GM12878 (cell line): ENCODE measurements around the gene KLK12. TPM values are rescaled to one million over a fixed set of nuclear protein-coding genes. Genes with fewer than 3 reads are reported as not detected.

Source experiments
- ATAC-seq: fragments of 200-7000 bp; cut with Tn5 transposase; 3 replicates; pipeline ENCODE4 v1.9.1; 2020; ENCODE audit warnings: mild to moderate bottlenecking, moderate library complexity
- BruUV-seq: library from RNA; stranded (reverse); fragments of 400-500 nt; replicated peaks from 2 replicates; lab custom pipeline; 2021; lab: Mats Ljungman, UMichigan
- CTCF ChIA-PET: fragments of 300-600 bp; sonication (Branson Sonifier 250); formaldehyde crosslinking; extraction: SDS; loops from one replicate; lab custom pipeline; 2021; ENCODE audit warnings: inconsistent platforms; lab: Yijun Ruan, JAX
- POLR2A ChIA-PET: fragments of 350-600 bp; formaldehyde crosslinking; extraction: SDS; loops from one replicate; lab custom pipeline; 2021; ENCODE audit warnings: inconsistent platforms; lab: Charles Lee
- RAD21 ChIA-PET: fragments of 300-600 bp; sonication (Branson Sonifier 250); formaldehyde crosslinking; loops from one replicate; lab custom pipeline; 2023; ENCODE audit warnings: antibody characterized with exemption; ENCODE audit not compliant: unreplicated experiment; lab: Charles Lee
- SMC1A ChIA-PET: fragments of 300-600 bp; sonication (Branson Sonifier 250); formaldehyde crosslinking; loops from one replicate; lab custom pipeline; 2023; ENCODE audit not compliant: unreplicated experiment, uncharacterized antibody; lab: Charles Lee
- DNase-seq: peaks from one replicate; pipeline ENCODE4 v3.0.0-alpha.2; 2011; ENCODE audit warnings: low read depth, low spot score
- FAIRE-seq: peaks from 3 replicates; lab custom pipeline; 2011; peaks lifted over from hg19 to GRCh38; lab: Jason Lieb, UNC
- H2AFZ ChIP-seq: 2 replicates; pipeline ENCODE4 v1.6.0; 2011; ENCODE audit warnings: low read depth, low read length, control low read depth; ENCODE audit not compliant: control insufficient read depth
- H3K27ac ChIP-seq: 2 replicates; pipeline ENCODE4 v1.5.1; 2011; ENCODE audit warnings: control low read depth; ENCODE audit not compliant: control insufficient read depth, insufficient read depth
- H3K27me3 ChIP-seq, 2 experiments: replicated peaks in 1 of 2; 2 replicates each; pipeline versions ENCODE4 v1.6.0 to v1.6.1; 2011; ENCODE audit warnings: low read length in 1 of 2; ENCODE audit not compliant: control insufficient read depth in 2 of 2, insufficient read depth in 2 of 2
- H3K36me3 ChIP-seq, 2 experiments: 2 replicates each; pipeline ENCODE4 v1.5.1; 2011; ENCODE audit warnings: low read length in 1 of 2; ENCODE audit not compliant: control insufficient read depth in 2 of 2, insufficient read depth in 2 of 2
- H3K4me1 ChIP-seq: 2 replicates; pipeline ENCODE4 v1.6.1; 2011; ENCODE audit warnings: mild to moderate bottlenecking, low read length, moderate library complexity, mixed read lengths; ENCODE audit not compliant: control insufficient read depth, insufficient read depth
- H3K4me2 ChIP-seq: 2 replicates; pipeline ENCODE4 v1.6.0; 2011; ENCODE audit warnings: control low read depth; ENCODE audit not compliant: control insufficient read depth, insufficient read depth
- H3K4me3 ChIP-seq: fragments of 200-600 bp; sonication (generic); 2 replicates; pipeline ENCODE4 v1.5.1; 2016
- H3K79me2 ChIP-seq: 2 replicates; pipeline ENCODE4 v1.6.0; 2011; ENCODE audit warnings: low read length; ENCODE audit not compliant: control insufficient read depth, insufficient read depth
- H3K9ac ChIP-seq: 2 replicates; pipeline ENCODE4 v1.8.0; 2011; ENCODE audit warnings: low read length, control low read depth, mixed read lengths; ENCODE audit not compliant: control insufficient read depth, insufficient read depth
- H3K9me3 ChIP-seq: replicated peaks from 3 replicates; pipeline ENCODE4 v1.5.1; 2011; ENCODE audit warnings: mild to moderate bottlenecking, low read length; ENCODE audit not compliant: control insufficient read depth, insufficient read depth
- H4K20me1 ChIP-seq: 2 replicates; pipeline ENCODE4 v1.6.0; 2011; ENCODE audit not compliant: control insufficient read depth, insufficient read depth
- ATF3 ChIP-seq: IDR thresholded peaks from 2 replicates; pipeline ENCODE4 v1.6.1; 2011; ENCODE audit warnings: low read depth, mild to moderate bottlenecking, low read length, moderate library complexity, borderline replicate concordance; ENCODE audit errors: extremely low read depth
- BCL11A ChIP-seq: IDR thresholded peaks from 2 replicates; pipeline ENCODE4 v1.6.1; 2011; ENCODE audit warnings: low read depth, low read length
- BMI1 ChIP-seq: fragments of 450-650 bp; IDR thresholded peaks from 2 replicates; pipeline ENCODE4 v1.6.1; 2016; ENCODE audit warnings: mild to moderate bottlenecking, moderate library complexity, borderline replicate concordance
- CBX3 ChIP-seq: fragments of 200-600 bp; sonication (generic); IDR thresholded peaks from 2 replicates; pipeline ENCODE4 v1.6.1; 2016; ENCODE audit warnings: low read depth, borderline replicate concordance
- NRF1 ChIP-seq: conservative IDR thresholded peaks from 2 replicates; pipeline ENCODE4 v1.6.1; 2011; ENCODE audit warnings: mild to moderate bottlenecking, low read depth, low read length, improper control_type of control experiment
- PKNOX1 ChIP-seq: fragments of 450-650 bp; IDR thresholded peaks from 2 replicates; pipeline ENCODE4 v1.6.1; 2016; ENCODE audit warnings: mild to moderate bottlenecking
- RBBP5 ChIP-seq: fragments of 200-600 bp; sonication (generic); conservative IDR thresholded peaks from 2 replicates; pipeline ENCODE4 v1.6.1; 2016
- WRNIP1 ChIP-seq: IDR thresholded peaks from 2 replicates; pipeline ENCODE4 v1.6.1; 2011; ENCODE audit warnings: low read depth, low read length, improper control_type of control experiment, borderline replicate concordance
- WGBS: methylation state at CpG from one replicate; pipeline ENCODE4 v1.1.6; 2016; ENCODE audit warnings: low lambda C conversion rate; ENCODE audit not compliant: insufficient replicate concordance, insufficient coverage; ENCODE audit errors: missing lambda C conversion rate; 5-methylcytosine and 5-hydroxymethylcytosine counted together
- in situ Hi-C: fragments of 300-500 bp; cut with MboI; formaldehyde crosslinking; loops from 9 replicates; pipeline ENCODE4 v1.14.3; 2018; ENCODE audit warnings: mixed read lengths
- intact Hi-C: fragments of 100-400 bp; cut with micrococcal nuclease; formaldehyde crosslinking; loops from one replicate; pipeline ENCODE4 v1.14.2; 2022; ENCODE audit not compliant: unreplicated experiment
- polyA plus RNA-seq, 11 experiments: library from polyadenylated mRNA; depleted of rRNA in 4 of 11; unstranded in 6 of 11; stranded (reverse) in 5 of 11; fragments of >200 nt; fragmentation: Nextera tagmentation in 4 of 11; fragmentation: Illumina TruSeq in 1 of 11; extraction: Ambion mirVana in 4 of 11; extraction: Trizol in 1 of 11; gene quantifications; 1 replicate in 1 of 11; 2 replicates in 10 of 11; pipeline versions ENCODE4 v1.2.1 to v1.2.3, GENCODE V29; 2011 to 2016; ENCODE audit warnings: inconsistent platforms in 2 of 11, missing spikeins in 2 of 11, low read depth in 1 of 11
- total RNA-seq, 4 experiments: library from RNA; depleted of rRNA in 3 of 4; stranded (reverse); fragments of >200 nt in 3 of 4; fragmentation: Illumina TruSeq in 1 of 4; extraction: Trizol in 1 of 4; gene quantifications; 2 replicates each; pipeline versions ENCODE4 v1.2.1 to v1.2.3, GENCODE V29; 2013 to 2021

Gene KLK12
- total and polyA plus RNA-seq, 10 of the 15 experiments (the other 5 are each of a cell fraction or from before 2014, with no cell fraction given) = not detected

- FAIRE-seq (no peak), ATAC-seq (no peak), DNase-seq (no peak)
- no TSS peak for BruUV-seq
- ChIA-PET POLR2A (no interaction called here), CTCF (no interaction called here), SMC1A (no interaction called here), RAD21 (no interaction called here)
- TF ChIP-seq WRNIP1 = no peak
- TF ChIP-seq NRF1 = no peak
- TF ChIP-seq ATF3 = no peak
- no peak for TF ChIP-seq RBBP5
- no peak for TF ChIP-seq CBX3
- no peak for TF ChIP-seq BCL11A
- no peak for TF ChIP-seq BMI1
- TF ChIP-seq PKNOX1 = no peak
- no peak overlapping the region for H2AFZ ChIP-seq
- no peak overlapping the region for H3K9ac ChIP-seq
- in situ Hi-C loops = no loop called here
- no peaks in the 10 kb centered on the region for H3K4me1 ChIP-seq
- no peaks in the 10 kb centered on the region for H3K79me2 ChIP-seq
- H3K4me3 ChIP-seq = no peak overlapping the region
- no peaks in the 10 kb centered on the region for H3K9me3 ChIP-seq
- 69% methylated on average over 11 of the region's 11 CpGs for WGBS
- no peak overlapping the region for H3K4me2 ChIP-seq
- H3K36me3 ChIP-seq = no peaks in the 10 kb centered on the region
- H4K20me1 ChIP-seq = no peaks in the 10 kb centered on the region
- H3K27ac ChIP-seq = no peak overlapping the region
- intact Hi-C loops = no loop called here
- H3K27me3 ChIP-seq = no peaks in the 10 kb centered on the region
Observed at GRCh38 chr19:51044327-51044726, 9.5 kb upstream of the KLK12 start.
